Memory B cell (primary cell): Measurements from ENCODE around the gene HS3ST5.

Experiments
- ATAC-seq: fragments of 150-1000 bp; cut with Tn5 transposase; 2 replicates; pipeline ENCODE4 v1.10.0; 2021; ENCODE audit warnings: low read depth, mild to moderate bottlenecking, moderate library complexity
- DNase-seq, 2 donors: peaks; one replicate each; pipeline ENCODE4 v3.0.0; 2022; ENCODE audit warnings: low spot score in 2 of 2
- H3K27ac Mint-ChIP-seq: one replicate; pipeline ENCODE4 v1.8.0; 2022; ENCODE audit warnings: mild to moderate bottlenecking, moderate library complexity, mixed read lengths
- H3K27me3 Mint-ChIP-seq: one replicate; pipeline ENCODE4 v1.8.0; 2022; ENCODE audit warnings: mixed read lengths
- H3K36me3 Mint-ChIP-seq: one replicate; pipeline ENCODE4 v1.8.0; 2022; ENCODE audit warnings: mild to moderate bottlenecking, mixed read lengths
- H3K4me1 Mint-ChIP-seq: one replicate; pipeline ENCODE4 v1.8.0; 2022; ENCODE audit warnings: mixed read lengths
- H3K4me3 Mint-ChIP-seq: one replicate; pipeline ENCODE4 v1.8.0; 2022; ENCODE audit warnings: mild to moderate bottlenecking, moderate library complexity, mixed read lengths
- H3K9me3 Mint-ChIP-seq: one replicate; pipeline ENCODE4 v1.8.0; 2022; ENCODE audit warnings: mixed read lengths

The HS3ST5 gene

GRCh38 chr6:114312931-114313330, 29.9 kb downstream of the HS3ST5 start:
- no peak overlapping the region for H3K27ac Mint-ChIP-seq
- no peak overlapping the region for H3K4me3 Mint-ChIP-seq
- no peaks in the 10 kb centered on the region for H3K4me1 Mint-ChIP-seq
- ATAC-seq (no peak), DNase-seq (no peak)
- H3K36me3 Mint-ChIP-seq, result no peaks in the 10 kb centered on the region
- H3K9me3 Mint-ChIP-seq, result no peaks in the 10 kb centered on the region
- H3K27me3 Mint-ChIP-seq, result no peaks in the 10 kb centered on the region

DNA sequence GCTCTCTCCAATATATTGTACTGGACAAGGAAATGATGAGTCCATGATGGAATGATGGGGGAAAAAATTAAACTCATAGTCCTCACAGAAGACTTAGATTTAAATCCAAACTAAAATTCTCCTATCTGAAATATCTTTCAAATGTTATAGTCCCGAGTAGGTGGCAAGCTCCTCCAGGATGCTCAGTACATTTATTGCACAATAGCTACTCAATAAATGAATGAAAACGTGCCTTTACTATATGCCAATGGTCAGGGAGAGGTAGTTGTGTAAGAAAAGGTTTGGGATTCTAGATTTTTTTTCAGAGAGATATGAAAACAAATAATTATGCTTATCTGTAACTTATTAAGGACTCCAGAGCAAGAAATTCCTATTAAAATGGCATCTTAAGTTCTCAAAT, 32.8 kb downstream of the HS3ST5 start:
- no peaks in the 10 kb centered on the region for H3K9me3 Mint-ChIP-seq
- no peaks in the 10 kb centered on the region for H3K36me3 Mint-ChIP-seq
- no peak overlapping the region for H3K4me3 Mint-ChIP-seq
- DNase-seq (no peak), ATAC-seq (no peak)
- H3K27me3 Mint-ChIP-seq, result no peaks in the 10 kb centered on the region
- no peaks in the 10 kb centered on the region for H3K4me1 Mint-ChIP-seq
- H3K27ac Mint-ChIP-seq, result no peak overlapping the region

GRCh38 chr6:114304304-114304887, 38.4 kb downstream of the HS3ST5 start:
- DNase-seq (no peak), ATAC-seq (no peak)
- H3K4me3 Mint-ChIP-seq, result no peak overlapping the region
- H3K4me1 Mint-ChIP-seq, result no peaks in the 10 kb centered on the region
- H3K36me3 Mint-ChIP-seq, result no peaks in the 10 kb centered on the region
- H3K27ac Mint-ChIP-seq, result no peak overlapping the region
- no peaks in the 10 kb centered on the region for H3K27me3 Mint-ChIP-seq
- peaks cover 1% of the 10 kb centered on the region for H3K9me3 Mint-ChIP-seq

DNA sequence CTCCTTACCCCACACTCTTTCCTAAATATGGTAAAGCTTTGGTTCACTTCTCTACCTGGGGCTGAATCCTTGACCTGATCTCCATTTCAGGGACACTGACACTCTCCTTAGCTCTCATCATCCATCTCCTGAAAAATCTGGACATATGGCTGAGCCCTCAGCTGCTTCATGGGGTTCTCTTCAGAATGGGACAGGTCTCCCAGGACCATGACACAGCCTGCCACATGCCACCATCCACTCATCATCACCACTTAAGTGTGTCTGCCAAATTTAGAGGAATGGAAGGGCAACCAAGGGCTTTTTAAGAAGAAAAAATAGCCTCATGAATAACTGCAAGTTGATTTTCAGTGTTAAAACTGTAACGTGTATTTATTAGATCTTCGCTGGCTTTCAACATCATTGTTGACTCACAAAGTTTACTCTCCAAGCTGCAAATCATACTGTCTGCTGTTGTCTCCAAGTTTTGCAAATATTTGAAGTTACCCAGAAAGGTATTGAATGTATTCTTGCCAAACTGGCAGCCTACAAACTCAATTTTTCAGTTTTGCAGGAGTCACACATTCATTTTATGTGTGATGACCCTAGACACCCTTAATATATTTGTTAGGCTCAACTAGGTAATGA, 41.1 kb downstream of the HS3ST5 start:
- ATAC-seq (no peak), DNase-seq (no peak)
- no peak overlapping the region for H3K27ac Mint-ChIP-seq
- peaks cover 3% of the 10 kb centered on the region for H3K9me3 Mint-ChIP-seq
- H3K4me3 Mint-ChIP-seq, result no peak overlapping the region
- no peaks in the 10 kb centered on the region for H3K4me1 Mint-ChIP-seq
- peaks cover 1% of the 10 kb centered on the region for H3K27me3 Mint-ChIP-seq
- no peaks in the 10 kb centered on the region for H3K36me3 Mint-ChIP-seq

DNA sequence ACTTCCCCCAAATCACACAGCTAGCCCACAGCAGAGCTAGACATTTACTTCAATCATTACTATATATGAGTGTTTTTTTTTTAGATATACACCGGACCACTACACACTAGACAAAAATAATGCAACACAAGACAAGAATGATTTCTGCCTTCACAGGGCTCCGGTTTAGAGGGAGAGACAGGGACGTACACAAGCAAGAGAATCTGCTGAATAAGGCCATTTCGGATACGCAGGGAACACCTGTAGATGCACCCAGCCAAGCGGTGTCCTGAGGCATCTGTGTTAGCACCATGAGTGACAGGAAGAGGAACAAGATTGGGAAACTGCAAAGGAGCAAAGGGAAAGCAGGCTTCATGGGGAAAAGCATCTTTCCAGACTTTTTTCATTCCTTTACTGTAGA, 45.7 kb downstream of the HS3ST5 start:
- peaks cover 3% of the 10 kb centered on the region for H3K27me3 Mint-ChIP-seq

DNA sequence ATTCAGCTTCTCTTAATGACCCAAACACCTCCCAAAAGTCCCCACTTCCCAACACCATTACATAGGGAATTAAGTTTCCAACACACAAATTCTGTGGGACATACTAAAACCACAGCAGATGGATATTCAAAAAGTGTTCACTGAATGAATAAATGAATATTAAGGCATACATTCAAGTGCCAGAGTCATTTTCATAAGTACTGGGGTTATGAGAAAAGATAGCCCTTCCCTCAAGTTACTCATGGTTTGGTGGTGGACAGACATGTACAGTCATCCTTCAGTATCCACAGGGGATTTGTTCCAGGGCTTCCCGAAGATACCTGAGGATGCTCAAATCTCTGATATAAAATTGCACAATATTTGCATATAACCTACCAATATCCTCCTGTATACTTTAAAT, 50.4 kb downstream of the HS3ST5 start:
- H3K27ac Mint-ChIP-seq, result no peak overlapping the region
- no peaks in the 10 kb centered on the region for H3K9me3 Mint-ChIP-seq
- H3K4me3 Mint-ChIP-seq, result no peak overlapping the region
- no peaks in the 10 kb centered on the region for H3K4me1 Mint-ChIP-seq
- no peaks in the 10 kb centered on the region for H3K36me3 Mint-ChIP-seq
- DNase-seq (no peak), ATAC-seq (no peak)
- peaks cover 4% of the 10 kb centered on the region for H3K27me3 Mint-ChIP-seq

More for the DNA sequence above, 45.7 kb downstream of the HS3ST5 start:
- ATAC-seq (no peak), DNase-seq (no peak)
- no peak overlapping the region for H3K4me3 Mint-ChIP-seq
- no peaks in the 10 kb centered on the region for H3K4me1 Mint-ChIP-seq
- H3K36me3 Mint-ChIP-seq, result no peaks in the 10 kb centered on the region
- no peak overlapping the region for H3K27ac Mint-ChIP-seq
- peaks cover 3% of the 10 kb centered on the region for H3K9me3 Mint-ChIP-seq

DNA sequence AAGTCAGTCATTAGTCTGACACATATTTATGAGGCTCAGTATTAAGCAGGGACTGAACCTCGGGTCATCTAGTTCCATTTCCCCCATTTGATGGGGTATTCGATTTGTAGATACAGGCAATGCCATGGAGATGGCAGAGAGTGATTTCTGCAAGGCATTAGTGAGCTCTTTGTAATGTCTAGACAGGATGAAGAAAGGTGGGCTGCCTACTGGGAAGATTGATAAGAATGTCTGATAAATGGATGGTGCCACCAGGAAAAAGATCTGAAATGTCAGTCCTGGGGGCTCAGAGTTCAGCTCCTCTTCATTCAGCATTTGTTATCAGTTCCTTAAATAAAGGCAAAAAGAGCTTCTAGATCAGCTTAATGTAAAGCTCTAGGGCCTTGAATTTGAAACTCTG, 51.4 kb downstream of the HS3ST5 start:
- no peak overlapping the region for H3K27ac Mint-ChIP-seq
- no peak for DNase-seq
- no peaks in the 10 kb centered on the region for H3K4me1 Mint-ChIP-seq
- H3K36me3 Mint-ChIP-seq, result no peaks in the 10 kb centered on the region
- H3K27me3 Mint-ChIP-seq, result peaks cover 4% of the 10 kb centered on the region
- no peak overlapping the region for H3K4me3 Mint-ChIP-seq
- ATAC-seq, result no peak
- H3K9me3 Mint-ChIP-seq, result no peaks in the 10 kb centered on the region

- no peaks in the 10 kb centered on the region for H3K36me3 Mint-ChIP-seq
- no peak for DNase-seq
- no peak overlapping the region for H3K27ac Mint-ChIP-seq
- peaks cover 4% of the 10 kb centered on the region for H3K27me3 Mint-ChIP-seq
- no peak for ATAC-seq
- H3K4me1 Mint-ChIP-seq, result no peaks in the 10 kb centered on the region
- H3K9me3 Mint-ChIP-seq, result no peaks in the 10 kb centered on the region
- no peak overlapping the region for H3K4me3 Mint-ChIP-seq
Measured at GRCh38 chr6:114290864-114291263, 52.0 kb downstream of the HS3ST5 start.

DNA sequence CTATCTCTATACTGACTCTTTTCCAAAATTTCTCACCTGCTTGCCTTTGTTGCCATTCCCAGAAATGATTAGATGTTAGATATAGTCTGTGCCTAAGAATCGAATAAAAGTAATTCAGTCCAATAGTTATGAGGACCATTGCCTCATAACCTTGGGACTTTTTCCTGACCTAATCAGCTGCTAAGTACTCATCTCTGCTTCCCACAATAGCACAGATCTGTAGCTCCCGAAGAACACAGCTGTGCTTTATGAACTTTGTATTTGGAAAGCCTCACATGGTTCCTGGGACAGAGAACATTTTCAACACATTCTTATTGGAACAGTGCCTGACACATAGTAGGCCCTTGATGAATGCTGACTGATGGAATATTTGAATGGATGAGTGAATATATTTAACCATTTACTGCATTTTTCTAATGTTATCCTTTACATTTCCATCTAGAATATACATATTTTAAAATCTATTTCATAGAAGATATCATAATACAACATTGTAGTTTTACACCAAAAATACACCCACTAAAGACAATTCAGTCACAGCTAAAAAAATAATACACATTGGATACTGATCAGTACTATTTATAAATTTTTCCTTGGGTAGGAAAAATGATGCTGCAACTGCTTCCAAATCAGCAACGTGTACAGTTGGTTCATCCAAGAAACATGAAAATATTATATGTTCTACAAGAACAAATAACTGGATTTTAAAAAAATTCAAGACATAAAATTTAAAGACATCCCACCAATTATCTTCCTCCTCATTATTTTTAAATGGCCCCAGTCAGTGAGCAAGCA, 53.9 kb downstream of the HS3ST5 start:
- Mint-ChIP-seq H3K4me1 (no peaks in the 10 kb centered on the region), H3K9me3 (no peaks in the 10 kb centered on the region), H3K27ac (no peak overlapping the region), H3K4me3 (no peak overlapping the region), H3K27me3 (peaks cover 4% of the 10 kb centered on the region), H3K36me3 (no peaks in the 10 kb centered on the region)
- no peak for DNase-seq
- no peak for ATAC-seq

- H3K9me3 Mint-ChIP-seq, result no peaks in the 10 kb centered on the region
- no peaks in the 10 kb centered on the region for H3K4me1 Mint-ChIP-seq
- H3K4me3 Mint-ChIP-seq, result no peak overlapping the region
- DNase-seq (no peak), ATAC-seq (no peak)
- no peaks in the 10 kb centered on the region for H3K36me3 Mint-ChIP-seq
- no peak overlapping the region for H3K27ac Mint-ChIP-seq
- peaks cover 2% of the 10 kb centered on the region for H3K27me3 Mint-ChIP-seq
Measured at GRCh38 chr6:114287461-114287860, 55.4 kb downstream of the HS3ST5 start.

GRCh38 chr6:114286211-114286610, 56.6 kb downstream of the HS3ST5 start:
- peaks cover 2% of the 10 kb centered on the region for H3K27me3 Mint-ChIP-seq
- no peaks in the 10 kb centered on the region for H3K4me1 Mint-ChIP-seq
- no peaks in the 10 kb centered on the region for H3K9me3 Mint-ChIP-seq

DNA sequence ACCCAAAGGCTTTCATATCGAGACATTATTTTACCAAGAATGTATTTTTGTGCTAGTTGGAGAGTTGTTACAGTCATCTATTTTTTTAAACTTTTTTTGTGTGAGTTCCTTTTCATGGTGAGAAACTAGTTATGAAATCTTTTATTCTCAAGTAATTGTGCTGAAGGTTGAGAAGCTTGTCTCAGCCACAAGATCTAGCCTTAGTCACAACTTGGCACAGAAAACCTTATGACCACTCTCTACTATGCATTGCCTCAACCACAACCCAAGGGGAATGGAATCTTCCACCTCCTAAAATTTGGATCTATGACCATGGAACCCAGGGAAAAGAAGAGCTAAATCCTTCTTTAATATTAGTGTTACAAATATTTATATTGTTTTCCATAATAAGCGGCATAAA, 58.5 kb downstream of the HS3ST5 start:
- Mint-ChIP-seq H3K4me3 (no peak overlapping the region), H3K36me3 (no peaks in the 10 kb centered on the region), H3K27me3 (peaks cover 3% of the 10 kb centered on the region), H3K27ac (no peak overlapping the region), H3K9me3 (no peaks in the 10 kb centered on the region), H3K4me1 (no peaks in the 10 kb centered on the region)
- DNase-seq (no peak), ATAC-seq (no peak)

More at GRCh38 chr6:114286211-114286610, 56.6 kb downstream of the HS3ST5 start:
- H3K36me3 Mint-ChIP-seq, result no peaks in the 10 kb centered on the region
- no peak for DNase-seq
- H3K27ac Mint-ChIP-seq, result no peak overlapping the region
- no peak overlapping the region for H3K4me3 Mint-ChIP-seq
- no peak for ATAC-seq

DNA sequence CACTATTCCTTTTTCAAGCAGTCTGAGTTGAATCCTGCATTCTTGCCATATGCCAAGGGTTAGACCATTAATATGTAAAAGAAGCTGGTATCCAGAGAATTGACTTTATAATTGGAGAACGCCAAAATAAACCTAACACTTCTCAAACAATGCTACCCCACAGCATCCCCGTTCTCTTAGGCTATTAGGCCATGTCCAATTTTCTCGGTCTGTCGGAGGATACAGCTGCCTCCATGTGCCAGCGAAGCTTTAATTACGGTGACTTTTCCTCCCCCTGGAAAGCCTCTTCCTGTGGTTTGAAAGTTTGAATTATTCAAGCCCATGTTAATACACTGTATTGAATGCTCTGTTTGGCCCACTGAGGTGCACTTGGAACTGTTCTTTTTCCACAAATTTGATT, 60.5 kb downstream of the HS3ST5 start:
- Mint-ChIP-seq H3K9me3 (no peaks in the 10 kb centered on the region), H3K4me1 (no peaks in the 10 kb centered on the region), H3K4me3 (no peak overlapping the region), H3K27ac (no peak overlapping the region), H3K36me3 (no peaks in the 10 kb centered on the region), H3K27me3 (peaks cover 3% of the 10 kb centered on the region)
- DNase-seq, result no peak
- ATAC-seq, result no peak

DNA sequence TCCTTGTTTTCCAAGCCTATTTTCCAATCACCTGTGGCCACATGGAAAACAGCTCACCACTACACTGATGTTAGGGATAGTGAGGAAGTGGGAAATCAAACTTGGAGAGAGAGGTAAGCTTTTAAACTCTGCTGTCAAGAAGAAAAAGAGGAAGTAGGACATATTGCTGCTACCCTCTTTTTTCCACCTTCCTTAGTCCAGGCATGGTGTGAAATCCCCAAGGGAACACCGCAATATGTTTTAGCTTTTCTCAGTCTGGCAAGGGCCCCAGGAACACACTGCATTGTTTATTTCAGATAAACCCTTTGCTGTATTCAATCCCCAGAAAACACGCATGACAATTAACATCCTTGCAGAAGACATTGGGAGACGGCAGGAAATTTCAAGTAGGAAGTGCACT, 61.3 kb downstream of the HS3ST5 start:
- DNase-seq (no peak), ATAC-seq (no peak)
- H3K36me3 Mint-ChIP-seq, result no peaks in the 10 kb centered on the region
- H3K4me3 Mint-ChIP-seq, result no peak overlapping the region
- H3K9me3 Mint-ChIP-seq, result no peaks in the 10 kb centered on the region
- peaks cover 3% of the 10 kb centered on the region for H3K27me3 Mint-ChIP-seq
- peak overlapping the region; percentile 6 for H3K27ac Mint-ChIP-seq
- H3K4me1 Mint-ChIP-seq, result no peaks in the 10 kb centered on the region
